Measurements from ENCODE around the gene RIMKLA.
A peak's percentile ranks its signal among the peaks of the same experiment; 100 is the strongest.

Gene RIMKLA

DNA sequence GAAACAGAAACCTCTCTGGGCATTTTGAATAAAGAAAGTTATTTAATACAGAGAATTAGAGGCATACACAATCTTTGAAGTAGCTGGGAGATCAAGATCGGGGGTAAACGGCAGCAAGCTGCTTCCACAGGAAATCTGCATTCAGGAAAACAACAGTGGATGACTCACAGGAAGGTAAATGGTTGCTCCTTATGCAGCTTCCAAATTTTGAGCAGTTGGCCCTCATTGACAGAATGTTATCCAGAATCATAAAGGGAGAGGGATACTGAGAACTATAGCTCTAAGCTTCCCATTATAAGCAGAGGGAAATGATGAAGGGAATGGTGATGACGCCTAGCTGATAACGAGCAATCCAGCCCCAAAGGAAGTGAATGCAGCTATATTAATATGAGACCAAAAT is 46.6 kb downstream of the RIMKLA start:
- DNase-seq (ENCODE audit: low read depth in 2 of 2) = no peak

- no peak for DNase-seq (ENCODE audit: low read depth in 2 of 2)
Observed at GRCh38 chr1:42429603-42430002, 49.0 kb downstream of the RIMKLA start.

DNA sequence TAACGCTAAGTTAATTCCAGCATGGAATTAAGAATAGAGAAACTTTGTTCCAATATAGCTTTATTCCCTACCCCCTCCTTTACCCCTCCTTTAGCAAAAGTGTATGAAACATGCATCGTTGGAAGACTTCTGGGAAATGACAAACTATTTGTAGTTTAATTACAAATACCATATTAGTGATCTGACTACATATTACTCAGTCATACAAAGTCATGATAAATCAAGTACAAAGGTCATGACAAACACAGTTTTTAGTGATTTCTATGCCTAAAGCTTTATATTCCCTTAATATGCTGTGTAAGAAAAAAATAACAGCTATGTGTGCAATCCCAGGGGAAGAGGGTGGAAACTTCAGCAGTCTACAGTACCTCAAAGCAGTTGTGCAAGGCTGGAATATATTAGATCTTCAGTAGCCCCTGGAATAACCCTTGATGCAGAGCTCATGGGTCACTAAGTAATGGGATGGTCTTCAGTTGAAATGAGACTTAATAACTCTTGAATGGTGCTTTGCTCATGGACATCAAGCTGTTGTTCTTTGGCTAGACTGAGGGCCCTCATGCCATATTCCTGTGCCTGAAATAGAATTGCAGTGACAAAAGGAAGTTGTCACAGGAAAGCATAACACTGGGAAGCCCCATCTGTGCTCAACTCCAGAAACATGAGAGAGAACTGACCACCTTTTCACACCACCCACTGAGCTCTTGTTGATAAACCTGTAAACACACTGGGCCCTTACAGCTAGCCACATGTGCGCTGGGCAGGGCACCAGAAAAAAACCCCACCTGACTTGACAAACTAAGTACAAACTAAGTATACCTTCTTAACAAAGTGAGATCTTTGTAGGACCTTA is 49.9 kb downstream of the RIMKLA start:
- no peak for DNase-seq (ENCODE audit: low read depth in 2 of 2)

GRCh38 chr1:42431514-42431913 is 50.9 kb downstream of the RIMKLA start:
- no peak for DNase-seq (ENCODE audit: low read depth in 2 of 2)

DNA sequence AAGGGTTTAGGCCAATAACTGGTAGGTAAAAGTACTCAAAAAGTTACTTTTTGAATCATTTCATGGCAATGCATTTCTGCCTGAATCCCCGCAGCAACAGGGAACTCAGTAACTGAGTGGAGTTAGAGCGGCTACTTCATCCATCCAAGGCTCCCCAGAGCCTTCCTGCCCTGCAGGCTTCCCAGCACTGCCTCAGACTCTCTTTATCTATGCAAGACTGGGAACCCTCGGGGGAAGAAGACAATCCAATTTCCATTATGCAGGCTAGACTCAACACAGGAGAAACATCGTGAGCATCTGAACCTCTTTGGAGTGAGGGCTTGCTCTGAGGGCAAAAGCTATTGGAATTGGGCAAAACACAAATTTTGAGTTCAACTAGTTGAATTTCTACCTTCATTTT is 52.1 kb downstream of the RIMKLA start:
- DNase-seq (ENCODE audit: low read depth in 2 of 2) = no peak

- no peak for DNase-seq (ENCODE audit: low read depth in 2 of 2)
Observed at GRCh38 chr1:42433369-42433768, 52.8 kb downstream of the RIMKLA start.

DNA sequence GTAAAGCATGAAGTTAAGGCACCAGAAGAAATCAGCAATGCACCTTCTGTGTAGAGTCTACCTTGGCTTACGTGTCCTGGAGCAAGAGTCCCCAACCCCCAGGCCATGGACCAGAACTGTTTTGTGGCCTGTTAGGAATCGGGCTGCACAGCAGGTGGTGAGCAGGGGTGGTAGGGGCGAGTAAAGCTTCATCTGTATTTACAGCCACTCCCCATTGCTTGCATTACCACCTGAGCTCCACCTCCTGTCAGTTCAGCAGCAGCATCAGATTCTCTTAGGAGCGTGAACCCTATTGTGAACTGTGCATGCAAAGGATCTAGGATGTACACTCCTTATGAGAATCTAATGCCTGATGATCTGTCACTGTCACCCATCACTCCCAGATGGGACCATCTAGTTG is 53.7 kb downstream of the RIMKLA start:
- DNase-seq (ENCODE audit: low read depth in 2 of 2) = no peak

GRCh38 chr1:42439940-42440339 is 59.3 kb downstream of the RIMKLA start:
- DNase-seq (ENCODE audit: low read depth in 2 of 2) = no peak

DNA sequence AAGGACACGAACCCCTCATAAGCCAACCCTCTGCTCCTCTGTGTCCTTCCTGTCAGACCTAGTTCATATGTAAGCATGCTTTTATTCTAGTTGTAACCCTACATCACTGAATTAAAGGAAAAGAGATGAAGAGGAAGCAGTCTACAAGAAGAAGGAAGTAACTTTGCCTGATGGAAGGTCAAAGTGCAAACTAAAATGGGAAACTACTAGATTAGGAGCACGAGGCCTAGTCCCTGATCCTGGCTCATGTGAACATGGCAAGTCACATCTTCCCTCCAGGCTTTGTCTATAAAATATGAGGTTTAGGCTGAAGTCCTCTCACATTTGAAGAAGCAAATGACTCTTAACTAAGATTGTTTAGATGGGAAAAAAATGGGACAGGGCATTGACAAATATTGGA is 62.1 kb downstream of the RIMKLA start:
- DNase-seq (ENCODE audit: low read depth in 2 of 2) = no peak

- DNase-seq (ENCODE audit: low read depth in 2 of 2) = no peak
Observed at GRCh38 chr1:42449256-42449655, 68.7 kb downstream of the RIMKLA start.

- DNase-seq (ENCODE audit: low read depth in 2 of 2) = no peak
Observed at GRCh38 chr1:42450061-42450460, 69.5 kb downstream of the RIMKLA start.

DNA sequence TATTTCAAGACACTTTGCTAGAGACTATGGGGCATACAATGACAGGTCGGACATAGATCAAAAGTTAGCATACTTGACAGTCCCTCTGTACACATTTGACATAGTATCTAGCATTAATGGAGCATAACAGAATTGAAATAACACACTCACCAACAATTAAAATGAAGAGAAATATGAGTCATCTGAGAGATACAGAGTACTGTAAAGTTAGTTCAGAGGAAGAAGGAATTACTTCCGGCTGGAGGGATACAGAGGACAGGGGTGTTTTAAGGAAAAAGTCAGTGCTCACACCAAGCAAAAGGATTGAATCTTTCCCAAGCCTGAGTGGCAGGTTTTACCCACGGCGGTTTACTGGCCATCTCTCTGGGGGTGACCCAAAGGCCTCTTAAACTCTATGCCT is 72.8 kb downstream of the RIMKLA start:
- DNase-seq (ENCODE audit: low read depth in 2 of 2) = no peak

- no peak for DNase-seq (ENCODE audit: low read depth in 2 of 2)
Observed at GRCh38 chr1:42454403-42454802, 73.8 kb downstream of the RIMKLA start.

GRCh38 chr1:42456010-42456753 is 75.6 kb downstream of the RIMKLA start, which contains the start of the genes PPCS and ZMYND12:
Gene PPCS (plus strand): TSS chr1:42456543. CDS start chr1:42456566, 23 bp downstream.
Gene ZMYND12 (minus strand): TSS chr1:42456022. CDS start chr1:42455997, 25 bp downstream.
- peak; percentile 85 to 88 for DNase-seq (ENCODE audit: low read depth in 2 of 2)

GRCh38 chr1:42456754-42457089 is 76.1 kb downstream of the RIMKLA start:
- DNase-seq (ENCODE audit: low read depth in 2 of 2) = peak; percentile 32 to 34

DNA sequence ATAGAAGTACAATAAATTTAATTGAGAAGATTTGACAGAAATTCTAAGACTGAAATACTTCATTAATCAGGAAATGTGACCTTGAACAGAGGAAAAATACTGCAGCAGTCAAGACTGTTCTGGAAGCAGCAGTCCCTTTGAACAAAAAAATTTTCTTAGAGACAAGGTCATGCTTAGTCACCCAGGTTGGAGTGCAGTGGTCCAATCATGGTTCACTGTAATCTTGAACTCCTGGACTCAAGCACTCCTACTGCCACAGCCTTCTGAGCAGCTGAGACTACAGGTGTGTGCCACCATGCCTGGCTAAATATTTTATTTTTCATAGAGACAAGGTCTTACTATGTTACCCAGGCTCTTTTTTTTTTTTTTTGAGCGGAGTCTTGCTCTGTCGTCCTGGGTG is 80.6 kb downstream of the RIMKLA start:
- no peak for DNase-seq (ENCODE audit: low read depth in 2 of 2)

- DNase-seq (ENCODE audit: low read depth in 2 of 2) = peak; percentile 84 to 91
Observed at GRCh38 chr1:42462828-42463763, 82.5 kb downstream of the RIMKLA start, which contains the start of gene CCDC30. Gene CCDC30 (plus strand): TSS chr1:42463286. CDS start chr1:42480552, 17,266 bp downstream.

- DNase-seq (ENCODE audit: low read depth in 2 of 2) = no peak
Observed at GRCh38 chr1:42463921-42464320, 83.3 kb downstream of the RIMKLA start.

- no peak for DNase-seq (ENCODE audit: low read depth in 2 of 2)
Observed at GRCh38 chr1:42466030-42466429, 85.4 kb downstream of the RIMKLA start.

DNA sequence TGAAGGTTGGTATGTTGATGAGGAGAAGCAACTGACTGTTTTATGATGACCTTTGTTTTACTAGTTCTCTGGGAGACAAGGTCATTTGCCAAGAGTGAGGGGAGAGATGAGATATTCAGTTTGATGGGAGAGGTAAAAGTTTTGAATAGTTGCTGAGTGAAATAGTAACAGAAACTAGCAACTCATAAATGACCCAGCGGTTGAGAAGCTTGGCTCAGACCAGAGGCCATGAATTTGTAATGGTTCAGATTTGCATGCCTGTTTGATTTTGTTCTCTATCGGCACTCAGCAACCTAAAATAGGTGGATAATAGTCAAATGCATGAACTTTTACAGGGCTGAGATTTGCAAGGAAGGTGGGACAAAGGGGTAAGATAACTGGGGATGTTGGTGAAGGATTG is 89.1 kb downstream of the RIMKLA start:
- DNase-seq (ENCODE audit: low read depth in 2 of 2) = no peak

All from stimulated activated CD8-positive, alpha-beta memory T cell treated with anti-CD3 and anti-CD28 coated beads, Interleukin-2, amount 100 ng/mL, for 48 hours (primary cell).